NT2/D1 (cell line): ENCODE measurements around the gene SARDH.

Source experiments
- DNase-seq: peaks from one replicate; pipeline ENCODE4 v3.0.0-alpha.2; 2011; ENCODE audit warnings: low read depth, low spot score
- H3K27me3 ChIP-seq: 2 replicates; pipeline ENCODE4 v1.6.0; 2011; ENCODE audit warnings: mild to moderate bottlenecking; ENCODE audit not compliant: insufficient read length, insufficient read depth
- H3K36me3 ChIP-seq: 2 replicates; pipeline ENCODE4 v1.6.1; 2011; ENCODE audit warnings: mild to moderate bottlenecking, low read length, mixed read lengths; ENCODE audit not compliant: insufficient read depth, insufficient read length
- H3K4me1 ChIP-seq: 2 replicates; pipeline ENCODE4 v1.5.1; 2011; ENCODE audit not compliant: insufficient read depth, insufficient read length
- H3K4me3 ChIP-seq: 2 replicates; pipeline ENCODE4 v1.5.1; 2011; ENCODE audit warnings: low read depth; ENCODE audit not compliant: insufficient read length
- H3K9ac ChIP-seq: 2 replicates; pipeline ENCODE4 v1.6.0; 2011; ENCODE audit warnings: low read depth; ENCODE audit not compliant: insufficient read length
- H3K9me3 ChIP-seq: 2 replicates; pipeline ENCODE4 v1.5.1; 2011; ENCODE audit warnings: mild to moderate bottlenecking, low read length; ENCODE audit not compliant: insufficient read depth
- SUZ12 ChIP-seq: IDR thresholded peaks from 2 replicates; pipeline ENCODE4 v1.6.1; 2011; ENCODE audit not compliant: insufficient read length, insufficient read depth; ENCODE audit errors: extremely low read depth
- YY1 ChIP-seq: IDR thresholded peaks from 2 replicates; pipeline ENCODE4 v1.6.1; 2011; ENCODE audit not compliant: insufficient read length, insufficient read depth
- ZNF274 ChIP-seq: IDR thresholded peaks from 2 replicates; pipeline ENCODE4 v1.6.1; 2011; ENCODE audit warnings: mild to moderate bottlenecking, low read depth, low read length

SARDH gene

GRCh38 chr9:133658442-133659431 is 79.4 kb downstream of the SARDH start:
- DNase-seq: no peak
- Histone ChIP-seq H3K9ac (peak overlapping the region; percentile 53), H3K27me3 (peaks cover 35% of the 10 kb centered on the region), H3K9me3 (no peaks in the 10 kb centered on the region), H3K4me3 (peak overlapping the region; percentile 27), H3K4me1 (peaks cover 18% of the 10 kb centered on the region), H3K36me3 (no peaks in the 10 kb centered on the region)
- no peak for TF ChIP-seq YY1
- no peak for TF ChIP-seq SUZ12
- no peak for TF ChIP-seq ZNF274

DNA sequence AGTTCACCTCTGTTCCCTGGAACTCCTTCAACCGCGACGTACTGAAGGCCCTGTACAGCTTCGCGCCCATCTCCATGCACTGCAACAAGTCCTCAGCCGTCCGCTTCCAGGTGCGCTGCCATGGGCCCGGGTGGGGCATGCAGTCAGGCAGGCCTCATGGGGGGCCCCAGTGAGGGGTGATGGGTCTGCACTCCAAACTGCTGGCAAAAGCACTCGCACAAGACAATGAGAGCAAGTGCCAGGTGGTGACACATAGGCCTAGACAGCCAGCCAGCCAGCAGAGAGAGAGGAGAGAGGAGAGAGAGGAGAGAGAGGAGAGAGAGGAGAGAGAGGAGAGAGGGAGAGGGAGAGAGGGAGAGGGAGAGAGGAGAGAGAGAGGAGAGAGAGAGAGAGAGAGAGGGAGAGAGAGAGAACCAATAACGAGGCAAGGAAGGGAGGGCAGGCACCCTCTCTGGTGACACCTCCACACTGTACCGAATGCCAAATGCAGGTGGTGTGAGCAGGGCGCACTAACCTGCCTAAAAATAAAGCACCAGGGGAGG is 81.0 kb downstream of the SARDH start:
- DNase-seq: no peak
- Histone ChIP-seq H3K27me3 (peaks cover 38% of the 10 kb centered on the region), H3K4me3 (no peak overlapping the region), H3K4me1 (peaks cover 18% of the 10 kb centered on the region), H3K9me3 (no peaks in the 10 kb centered on the region), H3K36me3 (no peaks in the 10 kb centered on the region), H3K9ac (no peak overlapping the region)
- TF ChIP-seq ZNF274: no peak
- no peak for TF ChIP-seq YY1
- no peak for TF ChIP-seq SUZ12

GRCh38 chr9:133656211-133657119 is 81.7 kb downstream of the SARDH start:
- H3K4me1 ChIP-seq: peaks cover 18% of the 10 kb centered on the region
- no peaks in the 10 kb centered on the region for H3K9me3 ChIP-seq
- no peak for DNase-seq
- peak overlapping the region; percentile 3 for H3K9ac ChIP-seq
- H3K27me3 ChIP-seq: peaks cover 38% of the 10 kb centered on the region
- H3K4me3 ChIP-seq: no peak overlapping the region
- no peaks in the 10 kb centered on the region for H3K36me3 ChIP-seq
- TF ChIP-seq YY1 (no peak), SUZ12 (no peak), ZNF274 (no peak)

- H3K4me3 ChIP-seq: no peak overlapping the region
- peaks cover 18% of the 10 kb centered on the region for H3K4me1 ChIP-seq
- no peaks in the 10 kb centered on the region for H3K36me3 ChIP-seq
- no peaks in the 10 kb centered on the region for H3K9me3 ChIP-seq
- peaks cover 41% of the 10 kb centered on the region for H3K27me3 ChIP-seq
- TF ChIP-seq SUZ12: no peak
- no peak for TF ChIP-seq ZNF274
- no peak for TF ChIP-seq YY1
- no peak overlapping the region for H3K9ac ChIP-seq
- DNase-seq: no peak
Observed at GRCh38 chr9:133655701-133656100, 82.5 kb downstream of the SARDH start.

DNA sequence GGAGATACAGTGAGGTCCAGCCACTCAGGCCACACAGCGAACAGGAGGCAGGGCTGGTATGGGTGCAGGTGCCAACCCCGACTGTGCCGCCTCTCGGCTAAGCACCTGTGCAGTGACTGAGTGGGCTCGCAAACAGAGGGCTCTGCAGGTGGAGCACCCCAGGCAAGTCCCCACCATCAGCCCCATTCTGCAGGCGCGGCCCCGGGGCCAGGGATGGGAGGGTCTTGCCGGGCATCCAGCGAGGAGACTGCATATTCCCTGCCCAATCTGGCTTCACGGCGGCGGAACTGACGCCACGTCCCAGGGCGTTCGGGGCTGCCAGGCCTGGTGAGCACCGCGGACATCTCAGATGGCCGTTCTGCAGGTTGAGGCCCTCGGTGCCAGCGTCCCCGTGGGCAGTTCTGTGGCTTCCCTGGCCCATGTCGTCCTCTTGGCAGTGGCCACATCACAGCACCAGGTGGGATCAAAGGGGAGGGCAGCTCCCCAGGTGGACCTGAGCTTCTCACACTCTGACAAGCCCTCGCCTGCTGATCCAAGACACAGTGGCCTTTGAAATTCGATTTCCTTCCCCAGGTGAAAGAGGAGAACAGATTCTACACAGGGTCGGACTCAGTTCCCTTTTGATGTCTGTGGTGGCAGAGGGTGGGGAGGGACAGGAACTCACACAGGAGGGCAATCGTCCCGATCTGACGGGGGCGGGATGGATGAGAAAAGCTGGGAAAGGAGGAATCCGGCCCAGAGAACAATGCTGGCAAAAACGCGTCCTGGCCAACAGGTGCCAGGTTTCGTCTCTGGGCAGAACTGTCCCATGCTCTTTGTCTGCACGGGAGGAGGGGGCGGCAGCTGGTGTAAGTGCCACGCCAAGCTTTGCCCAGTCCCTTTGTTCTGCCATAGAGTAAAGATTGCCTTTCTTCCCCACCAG is 83.2 kb downstream of the SARDH start:
- Histone ChIP-seq H3K4me1 (peaks cover 18% of the 10 kb centered on the region), H3K27me3 (peaks cover 34% of the 10 kb centered on the region), H3K9ac (no peak overlapping the region), H3K4me3 (no peak overlapping the region), H3K9me3 (no peaks in the 10 kb centered on the region), H3K36me3 (no peaks in the 10 kb centered on the region)
- TF ChIP-seq SUZ12: no peak
- no peak for DNase-seq

- peaks cover 29% of the 10 kb centered on the region for H3K27me3 ChIP-seq
- H3K4me1 ChIP-seq: peaks cover 13% of the 10 kb centered on the region
- TF ChIP-seq YY1 (no peak), SUZ12 (no peak), ZNF274 (no peak)
- no peaks in the 10 kb centered on the region for H3K36me3 ChIP-seq
- no peak overlapping the region for H3K9ac ChIP-seq
- H3K4me3 ChIP-seq: no peak overlapping the region
- H3K9me3 ChIP-seq: no peaks in the 10 kb centered on the region
- DNase-seq: no peak
Observed at GRCh38 chr9:133653638-133654037, 84.5 kb downstream of the SARDH start.
